Sciatic nerve (tissue), 2 donors: ENCODE results near the gene MARCHF3. TPM values are rescaled to one million over a fixed set of nuclear protein-coding genes. Genes with fewer than 3 reads are reported as not detected.
A peak's percentile ranks its signal among the peaks of the same experiment; 100 is the strongest.
"Not testable (repeated sequence)": the region's sequence is repeated elsewhere in the genome, so short reads cannot be mapped to it uniquely, and the experiment has no call there.

ENCODE experiments used
- ATAC-seq: fragments of 200-7000 bp; cut with Tn5 transposase; one replicate; pipeline ENCODE4 v1.9.1; 2020; ENCODE audit warnings: mild to moderate bottlenecking, moderate library complexity
- DNase-seq: peaks from one replicate; pipeline ENCODE4 v3.0.0-alpha.2; 2020; ENCODE audit warnings: low spot score
- intact Hi-C: fragments of 100-400 bp; cut with DNase I; formaldehyde crosslinking; loops from one replicate; pipeline ENCODE4 v1.14.2; 2022
- total RNA-seq: library from RNA; stranded (reverse); fragmentation: NEBNext Ultra II Directional; extraction: Animal tissue kit (Norgen Biotek cat#: 25700); gene quantifications from one replicate; pipeline ENCODE4 v1.2.1, GENCODE V29; 2021
- donor health status: DM: no; HTN: no; CAD: no.
- donor health status: DM: no; HTN: no; CAD: no.

The MARCHF3 gene
- total RNA-seq, 1 donor from 2014 or later = 14.8 TPM

DNA sequence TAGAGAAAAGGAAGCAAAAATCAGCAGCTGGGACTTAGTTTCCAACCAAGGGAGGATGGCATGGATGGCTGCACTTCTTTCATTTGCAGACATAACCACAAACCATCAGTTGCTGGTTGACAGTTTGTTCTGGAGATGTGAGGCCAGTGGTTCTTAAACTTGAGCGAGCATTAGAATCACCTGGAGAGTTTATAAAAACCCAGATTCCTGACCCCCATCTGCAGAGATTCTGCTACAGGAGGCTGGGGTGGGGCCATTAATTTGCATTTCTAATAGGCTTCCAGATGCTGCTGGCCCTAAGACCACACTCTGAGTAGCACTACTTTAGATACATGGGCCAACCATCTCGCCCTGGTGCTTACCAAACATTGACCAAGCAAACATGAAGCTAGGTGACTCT lies 60.8 kb downstream of the MARCHF3 start:
- ATAC-seq (no peak), DNase-seq (no peak)
- intact Hi-C loops = no loop called here

GRCh38 chr5:126967808-126968466 lies 62.4 kb downstream of the MARCHF3 start:
- no peak for ATAC-seq
- no peak for DNase-seq
- intact Hi-C loops = no loop called here

DNA sequence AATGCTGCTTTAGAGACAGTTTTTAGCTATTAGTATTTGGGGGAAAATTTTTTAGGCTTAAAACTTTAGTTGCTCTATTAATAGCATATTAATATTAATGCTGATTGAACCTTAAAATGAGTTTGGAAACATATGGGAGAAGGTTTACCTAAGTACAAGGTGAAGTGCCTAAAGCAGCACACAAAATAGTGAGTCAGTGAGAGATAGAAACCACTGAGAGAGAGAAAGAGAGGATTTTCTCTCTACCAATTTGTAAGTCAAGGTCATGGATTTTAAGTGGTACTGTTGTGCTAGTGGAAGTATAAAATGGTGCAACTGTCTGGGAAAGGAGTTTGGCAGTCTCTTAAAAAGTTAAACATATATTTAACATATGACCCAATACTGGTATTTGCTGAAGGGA lies 64.9 kb downstream of the MARCHF3 start:
- DNase-seq (no peak), ATAC-seq (no peak)
- intact Hi-C loops = no loop called here

DNA sequence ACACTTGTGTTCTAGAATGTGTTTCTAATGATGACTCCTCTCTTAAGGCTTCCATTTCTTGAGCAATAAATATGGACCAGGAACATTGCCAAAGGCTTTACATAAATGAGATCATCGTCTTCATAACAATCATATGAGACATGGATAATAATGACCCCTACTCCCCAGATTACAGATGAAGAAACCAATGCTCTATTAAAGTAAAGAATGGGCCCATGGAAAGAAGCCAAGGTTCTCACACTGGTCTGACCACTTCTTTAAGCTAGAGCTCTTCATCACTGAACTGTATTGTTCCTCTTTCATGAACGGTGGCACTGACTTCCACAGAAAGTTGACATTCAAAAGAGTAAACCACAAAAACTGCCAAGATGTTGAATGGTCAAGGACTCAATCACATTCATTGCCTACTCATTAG lies 65.3 kb downstream of the MARCHF3 start:
- DNase-seq (no peak), ATAC-seq (no peak)
- intact Hi-C loops = no loop called here

DNA sequence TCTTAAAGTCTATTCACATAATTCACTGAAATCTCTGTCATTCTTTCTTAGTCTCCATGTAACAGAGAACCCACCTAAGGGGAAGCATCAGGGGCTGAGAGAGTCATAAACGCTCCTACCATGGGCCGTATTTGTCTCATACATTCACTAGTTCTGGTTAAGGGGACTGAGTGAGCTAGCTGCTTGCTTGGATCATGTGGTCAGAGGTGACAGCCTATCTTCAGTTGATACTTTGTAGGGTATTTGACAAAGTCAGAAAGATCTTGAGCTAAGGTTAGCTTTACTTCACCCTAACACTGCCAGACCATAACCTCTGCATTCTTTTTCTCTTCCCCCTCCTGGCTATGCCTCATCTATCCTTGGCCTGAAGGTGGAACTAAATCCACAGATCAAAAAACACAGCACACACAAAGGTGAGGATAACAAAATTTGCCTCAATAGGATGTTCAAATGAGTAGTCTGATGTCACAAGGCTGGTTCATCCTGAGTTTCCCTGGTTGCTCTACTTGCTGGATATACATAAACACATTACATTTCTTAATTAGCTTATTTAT lies 66.5 kb downstream of the MARCHF3 start:
- ATAC-seq = no peak
- intact Hi-C loops = no loop called here

GRCh38 chr5:126961702-126962101 lies 68.7 kb downstream of the MARCHF3 start:
- DNase-seq = no peak
- intact Hi-C loops = no loop called here
- ATAC-seq = no peak

More for the DNA sequence above, 66.5 kb downstream of the MARCHF3 start:
- DNase-seq = no peak

GRCh38 chr5:126961128-126961527 lies 69.2 kb downstream of the MARCHF3 start:
- no peak for DNase-seq
- ATAC-seq = no peak
- intact Hi-C loops = no loop called here

- intact Hi-C loops = no loop called here
- DNase-seq (no peak), ATAC-seq (no peak)
Measured at GRCh38 chr5:126959188-126959587, 71.2 kb downstream of the MARCHF3 start.

GRCh38 chr5:126956991-126957390 lies 73.4 kb downstream of the MARCHF3 start:
- ATAC-seq (no peak), DNase-seq (no peak)
- intact Hi-C loops = no loop called here

GRCh38 chr5:126954981-126955380 lies 75.4 kb downstream of the MARCHF3 start:
- ATAC-seq (no peak), DNase-seq (no peak)
- intact Hi-C loops = no loop called here

GRCh38 chr5:126953640-126954039 lies 76.7 kb downstream of the MARCHF3 start:
- DNase-seq = no peak
- intact Hi-C loops = no loop called here
- no peak for ATAC-seq

DNA sequence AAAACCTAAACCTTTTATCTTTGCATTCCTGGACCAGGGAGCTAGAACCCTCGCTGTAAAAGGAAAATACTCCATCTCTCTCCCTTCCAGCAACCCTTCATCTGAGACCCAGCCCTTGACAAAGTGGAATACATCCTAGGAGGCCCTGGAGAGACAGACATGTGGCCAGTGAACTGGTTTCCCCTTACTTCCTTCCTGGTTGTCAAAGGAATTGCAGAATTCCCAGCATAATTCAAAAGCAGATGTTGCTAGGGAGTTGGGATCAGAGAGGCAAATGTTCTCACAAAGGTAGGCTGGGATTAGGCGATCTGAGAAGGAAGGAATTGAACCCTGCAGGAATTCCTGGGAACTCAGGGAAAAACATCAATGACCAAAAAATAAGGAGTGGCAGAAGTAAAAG lies 80.9 kb downstream of the MARCHF3 start:
- no peak for ATAC-seq

DNA sequence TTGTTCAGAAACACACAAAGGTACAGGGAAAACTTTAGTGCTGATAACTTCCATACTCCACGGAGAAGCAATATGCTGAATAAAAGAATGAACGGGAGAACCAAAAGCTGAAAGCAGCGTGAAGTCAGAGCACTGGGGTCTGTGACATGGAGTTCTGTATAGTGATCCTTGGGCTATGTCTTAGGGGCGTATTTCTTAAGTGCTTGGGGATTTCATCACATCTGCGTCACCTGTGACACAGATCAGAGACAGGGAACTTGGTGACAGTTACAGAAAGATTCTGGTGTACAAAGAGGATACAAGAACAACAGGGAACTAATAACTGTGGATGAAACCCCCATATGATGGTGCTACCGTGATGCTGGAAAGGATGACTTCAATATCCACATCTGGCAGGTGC lies 81.9 kb downstream of the MARCHF3 start:
- ATAC-seq = no peak
- DNase-seq = no peak
- intact Hi-C loops = no loop called here

More for the DNA sequence above, 80.9 kb downstream of the MARCHF3 start:
- intact Hi-C loops = no loop called here
- DNase-seq = no peak

DNA sequence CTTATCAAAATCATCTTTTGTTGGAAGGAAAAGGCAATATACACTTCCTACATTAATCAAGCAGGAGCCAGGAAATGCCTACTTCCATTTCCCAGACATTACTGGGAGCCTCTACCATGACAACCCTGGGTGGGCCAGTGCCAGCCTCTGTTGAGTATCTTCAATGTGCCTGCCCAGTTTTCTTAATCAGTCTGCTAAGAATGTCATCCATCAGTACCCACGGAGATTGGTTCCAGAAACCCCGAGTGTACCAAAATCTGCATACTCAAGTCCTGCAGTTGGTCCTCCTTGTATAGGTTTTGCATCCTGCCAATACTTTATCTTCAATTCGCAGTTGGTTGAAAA lies 82.4 kb downstream of the MARCHF3 start:
- ATAC-seq = no peak
- DNase-seq = no peak
- intact Hi-C loops = no loop called here

DNA sequence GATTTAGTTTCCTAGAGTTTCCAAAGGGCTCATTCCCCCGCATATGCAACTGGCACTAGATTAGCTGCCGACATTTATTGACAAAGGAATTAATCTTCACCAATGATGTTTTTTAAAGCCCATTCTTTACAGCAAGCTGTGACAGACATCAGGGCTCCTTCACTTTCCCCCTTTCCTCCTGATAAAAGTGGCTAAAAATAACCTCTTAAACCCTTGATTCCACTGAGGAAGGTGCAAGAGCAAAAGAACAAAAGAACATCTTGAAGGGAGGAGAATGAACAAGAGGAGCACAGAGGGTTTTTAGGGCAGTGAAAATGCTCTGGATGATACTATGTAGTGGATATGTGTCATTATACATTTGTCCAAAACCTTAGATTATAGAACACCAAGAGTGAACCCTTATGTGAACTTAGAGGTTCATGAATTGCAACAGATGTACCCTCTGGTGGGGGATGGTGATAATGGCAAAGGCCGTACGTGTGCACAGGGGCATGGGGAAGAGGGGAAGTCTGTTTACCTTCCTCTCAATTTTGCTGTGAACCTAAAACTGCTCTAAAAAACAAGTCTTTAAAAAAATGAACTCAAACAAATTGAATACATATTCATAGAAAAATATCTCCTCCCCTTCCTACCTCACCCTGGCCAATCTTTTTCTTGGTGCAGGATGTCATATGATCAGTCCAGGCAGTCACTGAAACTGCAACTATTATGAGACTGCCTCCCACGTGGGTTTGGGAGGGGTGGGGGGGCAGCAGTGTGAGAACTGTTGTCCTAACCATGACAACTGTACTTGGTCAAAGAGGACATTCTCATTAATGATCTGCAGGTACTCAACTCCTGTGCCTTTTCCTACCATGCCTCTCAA lies 83.0 kb downstream of the MARCHF3 start:
- DNase-seq = no peak
- intact Hi-C loops = no loop called here
- ATAC-seq = no peak

GRCh38 chr5:126942908-126943307 lies 87.5 kb downstream of the MARCHF3 start:
- peak; percentile 70 for ATAC-seq
- intact Hi-C loops = loop anchor here (5.0 kb wide), 1 partner anchor 716 kb away; no protein-coding TSS in a partner anchor
- DNase-seq = not testable (repeated sequence)

- DNase-seq = no peak
Measured at GRCh38 chr5:126941403-126941802, 89.0 kb downstream of the MARCHF3 start.

DNA sequence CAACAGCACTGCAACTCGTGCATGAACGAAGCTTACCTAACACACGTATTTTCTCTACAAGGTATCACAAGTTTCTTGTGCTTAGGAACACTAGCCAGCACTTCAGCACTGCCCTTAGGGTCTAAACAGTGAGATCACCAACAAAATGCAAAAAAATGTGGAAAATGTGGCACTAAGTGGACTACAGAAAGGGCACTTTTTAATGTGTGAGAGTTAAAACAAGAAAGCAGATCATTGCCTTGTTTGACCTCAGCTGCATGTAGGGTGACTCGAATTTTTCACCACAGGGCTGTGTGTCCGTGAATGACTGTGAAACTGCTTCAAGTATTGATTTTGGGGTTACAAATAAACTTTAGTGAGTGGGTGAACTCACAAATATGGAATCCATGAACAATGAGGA lies 90.5 kb downstream of the MARCHF3 start:
- DNase-seq = no peak
- intact Hi-C loops = loop anchor here (5.0 kb wide), 1 partner anchor 713 kb away; no protein-coding TSS in a partner anchor
- ATAC-seq = no peak

More at GRCh38 chr5:126941403-126941802, 89.0 kb downstream of the MARCHF3 start:
- ATAC-seq = no peak
- intact Hi-C loops = loop anchor here (5.0 kb wide), 1 partner anchor 714 kb away; no protein-coding TSS in a partner anchor

GRCh38 chr5:126938466-126938865 lies 91.9 kb downstream of the MARCHF3 start:
- intact Hi-C loops = no loop called here
- ATAC-seq (no peak), DNase-seq (no peak)

GRCh38 chr5:126937771-126938170 lies 92.6 kb downstream of the MARCHF3 start:
- DNase-seq (no peak), ATAC-seq (no peak)
- intact Hi-C loops = no loop called here
